Endometrial microvascular endothelial cells (primary cell): ENCODE measurements around the gene FAM53B. TPM values are rescaled to one million over a fixed set of nuclear protein-coding genes. Genes with fewer than 3 reads are reported as not detected.

Experiments
- in situ Hi-C: cut with HindIII; loops from 2 replicates; pipeline ENCODE4 v1.10.0; 2017; ENCODE audit warnings: low sequenced_read_pairs, low pct_unique_long_range_greater_than_20kb; ENCODE audit errors: inconsistent ontology term
- total RNA-seq: library from RNA; depleted of rRNA; stranded (reverse); fragments of >200 nt; gene quantifications from one replicate; pipeline ENCODE4 v1.2.3, GENCODE V29; 2015; ENCODE audit errors: inconsistent ontology term

FAM53B gene
- total RNA-seq, 1 donor from 2014 or later = 12.3 TPM

DNA sequence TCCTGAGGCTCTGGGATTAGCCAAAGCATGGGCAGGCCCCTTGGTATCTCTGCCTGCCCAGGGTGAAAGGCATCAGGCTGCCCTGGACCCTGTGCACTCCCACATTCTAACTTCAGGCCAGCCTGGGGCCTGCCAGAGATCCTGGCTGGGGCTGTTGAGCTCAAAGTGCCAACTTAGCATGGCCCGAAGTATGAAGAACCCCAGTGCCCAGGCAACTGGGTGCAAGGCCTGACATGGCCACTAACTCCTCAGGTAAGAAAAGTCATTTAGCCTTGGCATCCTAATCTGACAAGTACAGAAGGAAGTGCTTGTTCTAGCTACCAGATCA, 43.2 kb downstream of the FAM53B start:
- in situ Hi-C loops = no loop called here

DNA sequence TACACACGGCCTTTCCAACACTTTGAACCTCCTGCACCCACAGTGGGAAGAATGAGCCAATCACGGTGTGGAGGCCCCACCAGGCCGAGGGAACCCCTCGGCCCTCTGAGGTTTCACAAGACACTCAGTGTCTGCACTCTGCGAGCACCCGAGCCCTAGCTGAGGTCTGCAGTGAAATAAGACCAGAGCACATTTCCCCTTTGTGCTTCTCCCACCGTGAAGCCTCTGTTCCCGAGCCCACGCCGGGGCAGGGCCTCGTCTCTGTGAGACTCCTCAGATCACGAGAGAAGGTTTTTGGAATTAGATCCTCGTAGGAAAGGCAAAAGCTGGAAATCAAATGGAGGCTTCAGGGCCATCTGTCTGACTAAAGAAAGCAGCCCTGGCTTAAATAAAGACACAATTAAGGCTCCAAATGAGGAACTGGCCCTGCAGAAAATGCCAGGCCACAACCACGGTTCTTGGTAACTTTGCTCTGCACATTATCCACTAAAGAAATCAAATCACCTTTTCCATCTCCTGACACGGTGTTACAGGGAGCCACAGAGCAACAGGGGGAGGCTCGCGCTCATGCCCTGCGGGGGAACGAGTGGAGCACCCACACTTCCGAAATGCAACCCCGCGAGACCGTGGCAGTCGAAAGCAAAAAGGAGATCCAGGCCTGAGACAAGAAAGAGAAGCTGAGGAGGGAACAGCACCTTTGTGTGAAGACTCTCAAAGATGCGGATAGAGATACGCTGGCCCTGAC, 43.7 kb downstream of the FAM53B start:
- in situ Hi-C loops = no loop called here

DNA sequence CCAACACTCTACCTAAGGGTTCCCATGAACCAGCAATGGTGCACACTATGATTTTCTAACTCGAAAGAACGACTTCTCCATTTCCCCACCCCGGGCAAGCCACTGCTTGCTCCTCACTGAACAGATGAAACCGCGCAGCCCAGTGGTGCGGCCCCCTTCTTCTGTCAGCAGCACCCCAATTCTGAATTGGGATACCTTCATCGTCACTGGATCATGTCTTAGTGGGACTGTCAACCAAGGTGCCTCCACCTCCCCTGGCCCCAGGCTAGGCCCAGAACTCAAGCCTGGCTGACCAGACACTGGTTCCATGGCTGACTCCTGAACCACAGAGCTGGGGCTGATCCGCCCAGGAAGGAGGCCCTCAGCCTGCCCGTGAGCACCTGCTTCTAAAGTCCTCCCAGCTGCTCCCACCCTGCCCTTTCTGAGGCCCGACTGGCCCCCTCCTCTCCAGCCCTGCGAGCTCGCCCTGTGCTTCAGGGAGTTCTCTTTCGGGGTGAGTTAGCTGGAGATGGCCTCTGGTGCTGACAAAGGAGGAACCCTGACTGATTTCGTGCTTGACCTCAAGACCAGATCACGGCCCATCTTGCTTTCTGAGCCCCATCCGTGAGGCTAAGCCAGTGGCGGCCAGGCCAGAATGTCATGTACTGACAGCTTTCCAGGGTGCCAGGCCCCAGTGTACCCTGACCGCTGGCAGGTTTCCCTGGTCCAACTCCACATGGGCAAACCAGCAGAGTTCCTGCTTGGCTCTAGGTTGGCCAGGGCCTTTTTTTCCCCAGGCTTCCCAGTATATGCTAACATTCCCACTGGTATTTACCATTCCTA, 44.5 kb downstream of the FAM53B start:
- in situ Hi-C loops = loop anchor here (5.0 kb wide), 1 partner anchor 37 kb away; no protein-coding TSS in a partner anchor

DNA sequence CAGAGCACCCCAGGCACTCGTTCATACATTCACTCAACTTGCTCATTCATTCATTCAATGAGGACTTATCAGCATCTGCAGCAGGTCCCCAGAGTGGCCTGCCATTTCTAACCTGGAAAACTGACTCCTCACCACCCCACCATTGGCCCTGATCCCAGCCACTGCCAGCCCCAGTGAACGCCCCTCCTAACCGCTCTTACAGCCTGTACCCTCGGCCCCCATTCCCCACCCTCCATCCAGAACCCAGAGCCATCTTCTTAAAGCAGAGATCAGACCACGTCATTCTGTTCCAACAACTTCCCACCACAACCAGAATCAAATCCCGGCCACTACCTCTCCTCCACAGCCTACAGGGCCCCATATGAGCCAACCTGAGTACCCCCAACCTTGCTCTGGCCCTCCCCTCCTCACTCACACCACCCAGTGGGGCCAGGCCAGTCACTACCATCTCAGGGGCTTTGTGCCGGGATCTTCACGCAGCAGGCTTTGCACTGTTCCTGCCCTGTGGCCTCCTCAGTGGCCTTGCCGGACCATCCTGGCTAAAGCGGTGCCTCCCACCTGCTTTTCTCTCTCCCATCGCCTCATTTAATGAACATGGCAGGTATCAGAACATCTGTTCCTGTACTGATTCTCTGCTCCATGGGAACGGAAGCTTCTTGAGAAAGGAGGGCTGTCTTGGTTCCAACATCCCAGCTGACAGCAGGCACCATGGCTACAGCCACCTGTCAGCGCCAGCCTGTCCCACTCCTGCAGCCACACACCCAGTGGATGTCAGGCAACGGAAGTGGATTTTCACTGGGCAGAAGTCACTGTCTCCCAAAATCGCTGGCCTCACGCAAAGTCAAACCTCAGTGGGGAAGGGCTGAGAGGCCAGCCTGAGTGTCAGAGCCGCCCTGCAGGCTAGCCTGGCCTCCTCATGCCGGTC, 45.4 kb downstream of the FAM53B start:
- in situ Hi-C loops = loop anchor here (5.0 kb wide), 1 partner anchor 37 kb away; no protein-coding TSS in a partner anchor

DNA sequence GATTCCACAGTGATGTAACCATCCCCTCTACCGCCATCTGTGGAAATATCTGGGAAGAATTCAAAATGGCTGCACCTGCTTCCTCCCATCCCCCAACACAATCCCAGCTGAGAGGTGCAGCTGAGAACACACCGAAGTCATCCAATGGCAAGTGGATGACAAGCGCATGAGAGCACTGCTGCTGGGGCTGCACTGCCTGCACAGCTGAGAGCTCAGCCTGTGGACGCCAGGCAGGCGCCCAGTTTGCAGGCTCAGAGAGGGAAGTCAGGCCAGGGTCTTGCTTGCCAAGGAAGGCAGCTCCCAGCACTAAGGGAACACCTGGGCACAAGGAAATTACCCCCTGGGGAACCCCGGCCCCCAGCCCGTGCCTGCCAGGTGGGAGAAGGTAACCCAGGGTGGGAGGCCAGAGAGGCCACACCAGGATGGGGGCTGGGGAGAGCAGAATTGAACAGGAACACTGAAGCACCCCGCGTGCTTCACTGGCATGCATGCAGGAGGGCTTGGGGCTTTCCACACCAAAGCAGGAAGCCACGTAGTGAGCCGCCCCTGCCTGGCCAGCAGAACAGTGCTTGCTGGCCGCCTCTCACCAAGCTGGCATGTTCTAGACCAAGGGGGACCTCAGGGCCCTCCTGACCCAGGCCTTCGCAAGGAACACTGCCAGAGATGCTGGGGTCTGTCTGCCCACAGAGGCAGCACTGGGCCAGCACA, 46.2 kb downstream of the FAM53B start:
- in situ Hi-C loops = loop anchor here (5.0 kb wide), 1 partner anchor 36 kb away; no protein-coding TSS in a partner anchor

DNA sequence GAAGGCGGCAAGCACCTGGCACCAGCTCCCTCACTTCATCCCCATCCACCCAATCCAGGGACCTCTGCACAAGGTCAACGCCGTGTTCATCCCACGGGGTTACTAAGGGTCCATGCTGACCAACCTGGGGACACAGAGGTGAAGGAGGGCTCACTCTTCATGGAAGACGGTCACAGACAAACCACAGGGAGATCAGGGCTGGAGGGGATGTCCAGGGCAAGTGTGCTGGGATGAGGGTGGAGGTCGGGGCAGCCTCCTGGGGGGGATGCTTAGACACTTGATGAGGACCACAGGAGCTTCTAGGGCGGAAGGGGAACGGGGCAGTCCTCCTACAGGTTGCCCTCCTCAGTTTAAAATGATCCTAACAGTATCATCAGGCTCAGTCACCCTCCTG, 46.7 kb downstream of the FAM53B start:
- in situ Hi-C loops = loop anchor here (5.0 kb wide), 1 partner anchor 35 kb away; no protein-coding TSS in a partner anchor

DNA sequence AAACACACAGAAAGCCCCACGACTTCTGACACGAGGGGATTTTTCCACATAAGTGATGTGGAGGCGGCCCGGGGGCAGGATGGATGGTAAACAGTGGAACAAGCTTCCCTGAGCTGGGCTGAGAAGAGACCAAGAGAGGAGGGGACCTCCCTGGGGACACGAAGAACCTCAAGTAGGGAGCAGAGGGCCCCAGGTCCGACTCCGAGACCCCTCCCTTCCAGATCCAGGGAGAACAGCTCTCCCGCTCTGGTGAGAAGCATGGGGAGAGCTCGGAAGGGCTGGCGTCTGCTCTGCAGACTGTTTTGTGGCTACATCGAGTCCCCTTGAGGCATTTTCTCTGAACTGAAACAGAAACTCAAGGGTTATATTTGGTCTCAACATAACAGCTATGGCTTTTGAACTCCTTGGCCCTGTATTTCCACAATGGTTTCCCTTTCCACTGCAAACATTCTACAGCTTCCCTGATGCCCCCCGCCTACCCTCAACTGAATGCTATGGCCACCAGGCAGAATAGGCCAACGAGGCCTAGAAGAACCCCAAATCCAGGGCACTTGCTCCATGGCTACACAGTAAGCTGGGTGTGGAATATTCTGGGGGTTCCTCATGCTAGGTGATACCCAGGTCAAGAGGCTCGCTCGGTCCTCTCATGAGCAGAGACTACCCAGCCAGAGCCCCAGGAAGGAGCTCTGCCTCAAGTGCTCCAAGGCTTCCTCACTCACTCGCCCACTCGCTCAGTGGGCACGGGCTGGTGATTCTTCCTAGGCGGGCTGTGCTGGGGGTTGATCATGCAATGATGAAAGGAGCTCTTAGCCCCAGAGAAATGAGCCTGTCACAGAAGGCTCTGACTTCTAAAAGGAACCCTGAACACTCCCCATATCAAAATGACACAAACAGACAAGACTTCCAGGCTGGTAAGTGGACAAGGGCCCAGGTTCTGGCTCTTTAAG, 47.5 kb downstream of the FAM53B start:
- in situ Hi-C loops = loop anchor here (5.0 kb wide), 1 partner anchor 34 kb away; no protein-coding TSS in a partner anchor

DNA sequence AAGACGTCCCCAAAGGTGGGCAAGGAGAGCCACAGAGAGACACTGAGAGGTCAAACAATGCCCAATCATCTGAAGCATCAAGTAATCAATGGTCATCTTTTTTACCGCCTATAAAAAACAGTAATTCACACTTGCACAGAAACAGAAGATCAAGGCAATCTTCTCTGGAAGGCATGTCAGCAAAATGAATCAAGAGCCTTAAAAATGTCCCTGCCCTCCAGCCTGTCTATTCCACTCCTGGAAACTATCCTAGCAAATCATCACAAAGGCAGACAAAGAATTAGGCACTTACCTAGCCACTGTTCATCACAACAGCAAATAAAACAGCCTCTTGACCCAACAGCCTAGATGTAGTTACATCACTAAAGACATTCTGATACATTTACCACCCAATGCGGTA, 48.9 kb downstream of the FAM53B start:
- in situ Hi-C loops = loop anchor here (5.0 kb wide), 1 partner anchor 33 kb away; no protein-coding TSS in a partner anchor

DNA sequence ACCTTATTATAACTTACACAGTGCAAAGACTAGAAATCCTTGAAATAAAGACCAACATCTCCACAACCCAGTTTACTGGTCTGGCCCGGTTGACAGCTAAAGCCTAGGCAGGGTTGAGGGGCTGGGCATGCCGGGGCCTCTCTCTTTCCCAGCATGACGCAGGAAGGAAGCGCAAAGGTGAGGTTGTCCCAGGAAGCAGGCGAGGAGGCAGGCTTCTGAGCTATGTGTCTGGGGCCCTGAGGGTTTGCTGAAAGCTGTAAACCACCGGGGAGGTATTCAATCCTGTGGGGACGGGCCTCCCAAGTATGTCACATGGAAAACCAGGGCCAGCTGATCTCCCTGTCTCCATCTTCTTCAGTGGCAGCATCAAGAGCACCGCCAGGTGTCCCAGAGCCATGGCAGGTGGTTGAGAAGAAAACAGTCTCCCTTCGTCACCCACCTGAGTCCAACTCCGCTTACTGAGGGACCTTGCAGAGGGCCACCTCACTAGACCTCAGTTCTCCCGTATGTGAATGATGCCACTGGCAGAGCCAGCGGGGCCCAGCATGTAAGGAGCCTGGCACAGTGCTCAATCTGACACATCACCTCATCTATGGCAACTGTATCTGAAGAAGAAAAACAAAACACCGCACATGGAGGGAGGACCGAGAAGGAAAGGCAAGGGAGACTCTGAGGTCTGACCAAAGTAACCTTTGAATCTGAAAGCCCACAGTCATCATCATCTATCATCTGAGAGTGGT, 49.5 kb downstream of the FAM53B start:
- in situ Hi-C loops = loop anchor here (5.0 kb wide), 1 partner anchor 32 kb away; no protein-coding TSS in a partner anchor

DNA sequence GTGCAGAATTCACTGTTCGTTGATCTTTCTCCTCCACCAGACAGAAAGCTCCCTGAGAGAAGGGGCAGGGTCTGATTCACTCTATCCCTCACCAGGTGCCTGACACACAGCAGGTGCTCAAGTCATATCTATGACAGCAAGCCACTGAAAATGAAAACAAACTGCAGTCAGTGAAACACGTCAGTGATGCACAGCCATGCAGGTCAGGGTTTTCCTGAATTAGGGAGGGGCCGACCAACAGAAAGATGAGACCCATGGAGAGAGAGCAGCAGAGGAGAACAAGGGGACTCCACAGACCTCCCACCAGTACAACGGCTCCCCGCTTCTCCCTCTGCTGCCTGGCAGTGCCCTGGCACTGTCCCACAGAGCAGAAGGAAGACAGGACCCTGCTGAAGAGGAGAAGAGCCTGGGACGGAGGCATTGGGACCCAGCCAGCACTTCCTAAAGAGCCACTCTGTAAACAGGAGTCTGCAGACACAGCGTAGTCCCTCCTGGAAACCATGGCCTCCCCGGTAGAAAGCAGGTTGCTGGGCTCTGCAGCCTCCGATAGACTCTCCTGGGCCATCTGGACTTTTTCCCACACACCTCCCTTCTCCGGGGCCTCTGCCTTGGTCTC, 50.3 kb downstream of the FAM53B start:
- in situ Hi-C loops = no loop called here

DNA sequence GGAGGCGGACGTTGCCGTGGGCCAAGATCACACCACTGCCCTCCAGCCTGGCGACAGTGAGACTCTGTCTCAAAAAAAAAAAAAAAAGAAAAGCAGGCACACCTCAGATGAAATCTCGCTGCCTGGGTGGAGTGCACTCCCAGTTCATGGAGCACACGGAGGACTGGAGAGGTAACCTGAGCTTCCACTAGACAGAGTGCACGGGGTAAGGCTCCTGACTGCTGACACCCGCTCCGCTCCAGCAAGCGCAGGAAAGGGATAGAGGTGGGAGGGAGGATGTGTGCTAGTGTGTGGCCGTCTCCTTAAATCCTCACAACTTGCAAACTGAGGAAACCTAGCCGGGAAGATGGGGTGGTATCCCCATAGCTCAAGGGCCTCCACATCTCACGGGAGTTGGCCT, 50.8 kb downstream of the FAM53B start:
- in situ Hi-C loops = no loop called here

DNA sequence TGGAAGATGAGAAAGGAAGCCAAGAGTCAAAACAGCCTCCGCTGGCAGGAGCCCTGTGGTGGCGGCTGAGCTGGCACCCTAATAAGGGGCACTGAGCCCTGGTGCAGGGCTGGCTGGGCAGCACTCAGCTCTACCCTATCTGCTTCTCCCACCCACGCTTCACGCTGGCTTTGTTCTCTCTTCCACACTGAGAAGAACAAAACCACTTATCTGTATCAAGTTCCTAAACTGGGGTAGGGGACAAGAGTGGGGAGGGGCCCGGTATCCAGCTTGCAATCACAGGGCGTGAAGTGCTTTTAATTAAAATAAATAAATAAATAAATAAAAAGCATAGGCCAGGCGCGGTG, 52.1 kb downstream of the FAM53B start:
- in situ Hi-C loops = no loop called here

DNA sequence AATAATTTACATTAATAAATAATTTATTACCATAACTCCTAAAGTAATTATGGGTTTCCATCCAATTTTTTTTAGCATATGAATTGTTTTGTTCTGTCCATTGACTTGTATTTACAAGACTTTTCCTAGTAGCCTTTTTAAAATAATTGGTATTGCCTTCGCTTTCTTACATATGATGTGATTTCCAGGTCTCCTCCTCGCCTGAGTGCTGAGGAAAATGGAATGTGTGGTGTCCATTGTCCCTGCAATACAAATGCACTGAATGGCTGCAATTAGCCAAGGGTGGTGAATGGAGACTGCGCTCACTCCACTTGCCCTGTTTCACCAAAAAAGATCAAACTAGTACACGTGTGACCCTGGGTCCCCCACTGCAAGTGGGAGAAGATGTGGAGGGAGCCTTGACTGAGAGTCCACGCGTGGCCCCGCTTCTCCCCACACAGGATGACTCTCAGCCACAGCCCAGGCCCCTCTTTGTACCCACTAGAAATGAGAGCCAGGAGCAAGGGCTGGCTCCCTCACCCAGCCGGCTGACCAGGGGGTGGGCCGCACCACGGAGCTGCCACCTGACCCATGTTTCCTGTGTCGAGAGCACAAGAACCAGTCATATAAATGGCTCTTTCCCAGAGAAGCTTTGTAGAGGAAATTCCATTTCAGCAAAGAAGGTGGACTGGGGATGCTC, 52.6 kb downstream of the FAM53B start:
- in situ Hi-C loops = no loop called here

DNA sequence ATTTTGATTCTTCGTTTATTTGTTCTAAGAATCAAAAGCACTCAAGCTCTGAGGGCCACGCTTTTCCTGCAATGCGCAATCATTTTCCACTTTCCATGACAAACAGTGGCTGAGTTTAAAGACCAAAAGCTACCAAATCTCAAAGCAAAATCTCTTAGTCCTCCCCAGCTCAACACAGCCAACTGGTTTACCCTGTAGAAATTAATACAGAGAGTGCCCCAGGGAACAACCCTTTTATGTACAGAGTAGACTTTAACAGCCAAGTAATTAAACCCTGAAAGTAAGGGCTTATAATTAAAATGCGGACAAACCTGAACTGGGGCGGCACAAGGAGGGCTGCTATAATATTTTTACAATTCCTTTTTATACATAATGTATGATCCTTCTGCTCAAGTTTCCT, 53.2 kb downstream of the FAM53B start:
- in situ Hi-C loops = no loop called here

DNA sequence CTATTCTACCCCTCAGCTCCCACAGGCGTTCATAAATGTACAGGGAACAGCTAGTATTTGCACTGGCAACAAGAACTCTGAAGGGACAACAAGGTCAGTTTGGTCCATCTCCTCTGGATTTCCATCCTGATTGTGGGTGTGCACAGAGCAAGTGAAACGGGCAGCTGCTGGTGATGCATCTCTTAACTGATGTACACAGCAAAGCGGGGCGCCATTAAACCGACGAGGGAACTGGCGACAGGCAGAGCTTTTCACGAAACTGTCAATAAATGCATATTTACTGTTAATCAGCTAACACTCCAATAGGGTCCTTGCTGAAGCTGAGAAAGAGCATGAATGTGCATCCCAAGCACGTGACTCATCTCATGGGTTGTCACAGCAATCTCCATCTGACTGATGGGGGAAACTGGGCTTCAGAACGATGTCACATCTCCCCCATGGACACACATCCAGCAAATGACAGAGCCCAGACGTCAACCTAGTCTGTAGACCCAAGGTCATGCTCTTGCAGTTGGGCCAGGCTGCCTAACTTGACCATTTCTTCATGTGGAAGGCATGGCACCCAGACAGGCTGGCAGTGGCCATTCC, 54.2 kb downstream of the FAM53B start:
- in situ Hi-C loops = no loop called here
